A673 (cell line): Measurements from ENCODE around the gene ELOVL3.

Experiments used
- EZH2 ChIP-seq: fragments of 200-600 bp; sonication (generic); IDR thresholded peaks from 2 replicates; pipeline ENCODE4 v1.6.1; 2017; ENCODE audit warnings: borderline replicate concordance, low read depth, mild to moderate bottlenecking, mixed read lengths, antibody characterized with exemption, low read length; ENCODE audit not compliant: poor library complexity, severe bottlenecking
- TF ChIP-seq, protein P1 (sequence below): fragments of 300-800, 200-600 bp; sonication (generic); conservative IDR thresholded peaks from 2 replicates; pipeline ENCODE4 v1.5.1; 2017; ENCODE audit warnings: low read depth, mild to moderate bottlenecking, antibody characterized with exemption, low read length, moderate library complexity, mixed read lengths

DNA sequence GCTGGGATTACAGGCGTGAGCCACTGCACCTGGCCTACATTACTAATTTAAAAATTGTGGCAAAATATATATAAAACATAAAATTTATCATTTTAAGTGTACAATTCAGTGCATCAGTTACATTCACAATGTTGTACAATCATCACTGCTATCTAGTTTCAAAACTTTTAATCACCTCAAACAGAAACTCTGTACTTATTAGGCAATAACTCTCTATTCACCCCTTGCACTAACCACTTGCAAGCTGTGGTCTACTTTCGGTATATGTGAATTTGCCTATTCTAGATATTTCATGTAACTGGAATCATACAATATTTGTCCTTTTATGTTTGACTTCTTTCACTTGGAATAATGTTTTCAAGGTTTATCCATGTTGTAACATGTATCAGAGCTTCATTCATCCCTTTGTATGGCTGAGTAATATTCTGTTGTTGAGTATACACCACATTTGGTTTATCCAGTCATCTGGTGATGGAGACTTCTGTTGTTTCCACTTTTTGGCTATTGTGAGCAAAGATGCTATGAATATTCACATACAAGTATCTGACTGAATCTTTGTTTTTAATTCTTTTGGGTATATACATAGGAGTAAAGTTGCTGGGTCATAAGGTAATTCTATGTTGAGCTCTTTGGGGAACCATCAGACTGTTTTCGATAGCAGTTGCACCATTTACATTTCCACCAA, 14.3 kb upstream of the ELOVL3 start:
- TF ChIP-seq, protein P1, sequence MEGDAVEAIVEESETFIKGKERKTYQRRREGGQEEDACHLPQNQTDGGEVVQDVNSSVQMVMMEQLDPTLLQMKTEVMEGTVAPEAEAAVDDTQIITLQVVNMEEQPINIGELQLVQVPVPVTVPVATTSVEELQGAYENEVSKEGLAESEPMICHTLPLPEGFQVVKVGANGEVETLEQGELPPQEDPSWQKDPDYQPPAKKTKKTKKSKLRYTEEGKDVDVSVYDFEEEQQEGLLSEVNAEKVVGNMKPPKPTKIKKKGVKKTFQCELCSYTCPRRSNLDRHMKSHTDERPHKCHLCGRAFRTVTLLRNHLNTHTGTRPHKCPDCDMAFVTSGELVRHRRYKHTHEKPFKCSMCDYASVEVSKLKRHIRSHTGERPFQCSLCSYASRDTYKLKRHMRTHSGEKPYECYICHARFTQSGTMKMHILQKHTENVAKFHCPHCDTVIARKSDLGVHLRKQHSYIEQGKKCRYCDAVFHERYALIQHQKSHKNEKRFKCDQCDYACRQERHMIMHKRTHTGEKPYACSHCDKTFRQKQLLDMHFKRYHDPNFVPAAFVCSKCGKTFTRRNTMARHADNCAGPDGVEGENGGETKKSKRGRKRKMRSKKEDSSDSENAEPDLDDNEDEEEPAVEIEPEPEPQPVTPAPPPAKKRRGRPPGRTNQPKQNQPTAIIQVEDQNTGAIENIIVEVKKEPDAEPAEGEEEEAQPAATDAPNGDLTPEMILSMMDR, result no peak
- TF ChIP-seq EZH2, result no peak
